Measurements from ENCODE around the gene MLANA. TPM values are rescaled to one million over a fixed set of nuclear protein-coding genes. Genes with fewer than 3 reads are reported as not detected.

MLANA gene
- total RNA-seq, 1 donor from 2014 or later = not detected

- no peak for TF ChIP-seq CTCF (IDR thresholded peaks at IDR 0.05; ENCODE audit: insufficient read depth, low read length, severe bottlenecking)
- no peak for FAIRE-seq
Measured at GRCh38 chr9:5864446-5864845, 26.2 kb upstream of the MLANA start.

GRCh38 chr9:5866272-5866671 lies 24.4 kb upstream of the MLANA start:
- Histone ChIP-seq H3K36me3 (ENCODE audit: control insufficient read depth, insufficient read depth, low read length) (no peaks in the 10 kb centered on the region), H3K4me3 (ENCODE audit: low read depth, low read length) (no peak overlapping the region), H3K27me3 (ENCODE audit: control insufficient read depth, insufficient read depth, low read length) (no peaks in the 10 kb centered on the region)
- no peak for TF ChIP-seq CTCF (IDR thresholded peaks at IDR 0.05; ENCODE audit: insufficient read depth, low read length, severe bottlenecking)
- DNase-seq (ENCODE audit: low read depth) (no peak), FAIRE-seq (no peak)

More at GRCh38 chr9:5864446-5864845, 26.2 kb upstream of the MLANA start:
- Histone ChIP-seq H3K4me3 (ENCODE audit: low read depth, low read length) (no peak overlapping the region), H3K27me3 (ENCODE audit: control insufficient read depth, insufficient read depth, low read length) (no peaks in the 10 kb centered on the region), H3K36me3 (ENCODE audit: control insufficient read depth, insufficient read depth, low read length) (no peaks in the 10 kb centered on the region)
- no peak for DNase-seq (ENCODE audit: low read depth)

- H3K4me3 ChIP-seq (ENCODE audit: low read depth, low read length) = no peak overlapping the region
- H3K36me3 ChIP-seq (ENCODE audit: control insufficient read depth, insufficient read depth, low read length) = no peaks in the 10 kb centered on the region
- no peak for FAIRE-seq
- no peaks in the 10 kb centered on the region for H3K27me3 ChIP-seq (ENCODE audit: control insufficient read depth, insufficient read depth, low read length)
- no peak for DNase-seq (ENCODE audit: low read depth)
- TF ChIP-seq CTCF (IDR thresholded peaks at IDR 0.05; ENCODE audit: insufficient read depth, low read length, severe bottlenecking) = no peak
Measured at GRCh38 chr9:5866685-5867084, 24.0 kb upstream of the MLANA start.

- DNase-seq (ENCODE audit: low read depth) = no peak
- no peak overlapping the region for H3K4me3 ChIP-seq (ENCODE audit: low read depth, low read length)
- TF ChIP-seq CTCF (IDR thresholded peaks at IDR 0.05; ENCODE audit: insufficient read depth, low read length, severe bottlenecking) = no peak
- FAIRE-seq = no peak
- no peaks in the 10 kb centered on the region for H3K27me3 ChIP-seq (ENCODE audit: control insufficient read depth, insufficient read depth, low read length)
- H3K36me3 ChIP-seq (ENCODE audit: control insufficient read depth, insufficient read depth, low read length) = no peaks in the 10 kb centered on the region
Measured at GRCh38 chr9:5868235-5868634, 22.5 kb upstream of the MLANA start.

- TF ChIP-seq CTCF (IDR thresholded peaks at IDR 0.05; ENCODE audit: insufficient read depth, low read length, severe bottlenecking) = peak; percentile 42
- H3K36me3 ChIP-seq (ENCODE audit: control insufficient read depth, insufficient read depth, low read length) = no peaks in the 10 kb centered on the region
- H3K4me3 ChIP-seq (ENCODE audit: low read depth, low read length) = no peak overlapping the region
- no peak for FAIRE-seq
- peak; percentile 15 for DNase-seq (ENCODE audit: low read depth)
- H3K27me3 ChIP-seq (ENCODE audit: control insufficient read depth, insufficient read depth, low read length) = no peaks in the 10 kb centered on the region
Measured at GRCh38 chr9:5869315-5870019, 21.2 kb upstream of the MLANA start.

- Histone ChIP-seq H3K27me3 (ENCODE audit: control insufficient read depth, insufficient read depth, low read length) (no peaks in the 10 kb centered on the region), H3K4me3 (ENCODE audit: low read depth, low read length) (no peak overlapping the region), H3K36me3 (ENCODE audit: control insufficient read depth, insufficient read depth, low read length) (no peaks in the 10 kb centered on the region)
- no peak for FAIRE-seq
- no peak for DNase-seq (ENCODE audit: low read depth)
- TF ChIP-seq CTCF (IDR thresholded peaks at IDR 0.05; ENCODE audit: insufficient read depth, low read length, severe bottlenecking) = no peak
Measured at GRCh38 chr9:5870020-5870339, 20.7 kb upstream of the MLANA start.

All from bronchial epithelial cell (primary cell).